Left lung (tissue), 10 donors: Measurements from ENCODE around the gene TTC9C. TPM values are rescaled to one million over a fixed set of nuclear protein-coding genes. Genes with fewer than 3 reads are reported as not detected.

Experiments
- ATAC-seq: fragments of 200-7000 bp; cut with Tn5 transposase; one replicate; pipeline ENCODE4 v1.9.1; 2020; ENCODE audit warnings: moderate library complexity
- DNase-seq, 4 donors: peaks; one replicate each; pipeline ENCODE4 v3.0.0-alpha.2; 2013 to 2020
- H3K27ac ChIP-seq, 2 donors: fragments of 200-600 bp; sonication (generic) in 1 of 2; one replicate each; pipeline versions ENCODE4 v1.5.0 to v1.8.0; 2020 to 2021
- H3K27me3 ChIP-seq, 2 donors: fragments of 200-600 bp; sonication (generic) in 1 of 2; one replicate each; pipeline versions ENCODE4 v1.5.0 to v1.8.0; 2020 to 2021
- H3K36me3 ChIP-seq, 2 donors: fragments of 200-600 bp; sonication (generic) in 1 of 2; one replicate each; pipeline versions ENCODE4 v1.5.0 to v1.8.0; 2020 to 2021
- H3K4me1 ChIP-seq, 2 donors: fragments of 200-600 bp; one replicate each; pipeline ENCODE4 v1.8.0; 2021
- H3K4me3 ChIP-seq, 2 donors: fragments of 200-600 bp; sonication (generic) in 1 of 2; one replicate each; pipeline versions ENCODE4 v1.5.0 to v1.8.0; 2020 to 2021; ENCODE audit warnings: mild to moderate bottlenecking in 1 of 2
- H3K9me3 ChIP-seq, 2 donors: fragments of 200-600 bp; sonication (generic) in 1 of 2; one replicate each; pipeline versions ENCODE4 v1.5.0 to v1.8.0; 2020 to 2021
- CTCF ChIP-seq, 2 donors: fragments of 200-600 bp; sonication (generic) in 1 of 2; IDR thresholded peaks; one replicate each; pipeline versions ENCODE4 v1.5.0 to v1.8.0; 2021; ENCODE audit warnings: antibody characterized with exemption in 2 of 2
- intact Hi-C, 2 donors: fragments of 100-400 bp; cut with DNase I; formaldehyde crosslinking; loops; one replicate each; pipeline versions ENCODE4 v1.11.2 to v1.14.2; 2022
- polyA plus RNA-seq, 6 donors: library from polyadenylated mRNA; unstranded; fragments of 120-200 nt; gene quantifications; one replicate each; pipeline ENCODE4 v1.2.1, GENCODE V29; 2013; ENCODE audit not compliant: insufficient read length in 6 of 6
- total RNA-seq, 2 donors: library from RNA; stranded (reverse); fragmentation: NEBNext Ultra II Directional; extraction: Animal tissue kit (Norgen Biotek cat#: 25700); gene quantifications; one replicate each; pipeline ENCODE4 v1.2.1, GENCODE V29; 2021
- donor health status: DM: no; HTN: yes; CAD: no.
- donor health status: DM: no; HTN: no; CAD: no.

The TTC9C gene
- total and polyA plus RNA-seq, 8 donors = 32.2 to 43.4 (median 38.7) TPM

GRCh38 chr11:62752177-62752785 is 24.0 kb downstream of the TTC9C start:
- peaks cover 0 to 13% of the 10 kb centered on the region in 2 donors for H3K36me3 ChIP-seq
- ATAC-seq (no peak), DNase-seq (no peak)
- no peak overlapping the region for H3K4me3 ChIP-seq
- H3K27ac ChIP-seq = no peak overlapping the region
- peaks cover 9 to 26% of the 10 kb centered on the region in 2 donors for H3K4me1 ChIP-seq
- no peaks in the 10 kb centered on the region for H3K9me3 ChIP-seq
- intact Hi-C loops = no loop called here
- TF ChIP-seq CTCF (IDR thresholded peaks at IDR 0.05) = no peak
- H3K27me3 ChIP-seq = no peaks in the 10 kb centered on the region

GRCh38 chr11:62752994-62753735 is 24.9 kb downstream of the TTC9C start:
- ATAC-seq = no peak
- Histone ChIP-seq H3K4me3 (peak overlapping the region; percentile 40 to 68), H3K9me3 (no peaks in the 10 kb centered on the region), H3K36me3 (peaks cover 0 to 13% of the 10 kb centered on the region in 2 donors), H3K4me1 (peaks cover 9 to 26% of the 10 kb centered on the region in 2 donors), H3K27me3 (no peaks in the 10 kb centered on the region), H3K27ac (peak overlapping the region; percentile 80 to 90)
- no peak for TF ChIP-seq CTCF (IDR thresholded peaks at IDR 0.05)
- intact Hi-C loops = no loop called here
- peak in 1 of 4 donors; percentile 38 for DNase-seq

DNA sequence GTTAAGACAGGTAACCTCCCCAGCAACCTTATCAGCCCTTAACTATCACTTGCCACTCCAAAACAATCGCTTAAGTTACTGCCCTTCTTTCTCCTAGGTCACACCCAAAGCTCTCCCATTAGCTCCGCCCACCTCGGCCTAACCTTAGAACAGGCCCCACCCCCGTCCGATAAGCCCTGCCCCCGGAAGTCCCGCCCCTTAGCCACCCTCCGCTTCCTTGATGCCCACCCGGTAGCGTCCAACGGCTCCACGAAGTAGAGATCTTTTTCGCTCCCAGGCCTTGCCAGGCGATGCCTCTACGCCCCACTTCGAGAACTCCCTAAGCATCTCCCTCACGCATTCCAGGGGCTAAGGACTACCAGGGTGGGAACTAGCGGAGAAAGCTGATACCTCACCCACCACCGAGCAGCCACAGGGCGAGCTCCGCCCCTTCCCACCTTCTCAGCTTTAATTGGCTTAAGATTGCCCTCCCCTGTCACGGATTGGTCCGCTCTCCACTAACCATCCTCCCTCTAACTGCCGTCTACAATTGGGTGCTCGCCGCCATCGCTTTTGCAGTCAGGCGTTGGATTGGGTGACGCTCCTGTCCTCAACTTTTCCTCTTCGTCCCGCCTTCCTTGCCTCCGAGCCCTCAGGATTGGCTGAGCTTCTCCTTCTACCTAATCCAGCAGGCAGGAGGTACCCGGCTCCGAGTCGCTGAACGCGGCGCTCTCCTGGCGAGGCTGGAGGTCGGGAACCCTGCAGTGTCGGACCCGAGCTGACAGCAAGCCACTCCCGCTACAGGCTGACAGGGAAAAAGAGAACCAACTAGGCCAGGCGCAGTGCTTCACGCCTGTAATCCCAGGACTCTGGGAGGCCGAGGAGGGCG is 25.7 kb downstream of the TTC9C start, which contains the start of gene ZBTB3:
Gene ZBTB3, minus strand, starts transcription at position 425 of the 868 bp plus-strand sequence. CDS start 496 bp downstream, outside the sequence.
- Histone ChIP-seq H3K4me3 (peak within 1 kb of the TSS; percentile 40 to 68), H3K27ac (peak within 1 kb of the TSS; percentile 80 to 90), H3K36me3 (peaks cover 0 to 13% of the 10 kb centered on the region in 2 donors), H3K4me1 (peaks cover 9 to 26% of the 10 kb centered on the region in 2 donors), H3K9me3 (no peaks in the 10 kb centered on the region), H3K27me3 (no peaks in the 10 kb centered on the region)
- TF ChIP-seq CTCF (IDR thresholded peaks at IDR 0.05) = no peak
- intact Hi-C loops = no loop called here
- peak; percentile 94 to 98 (median 97) for DNase-seq
- ATAC-seq = peak; percentile 97

DNA sequence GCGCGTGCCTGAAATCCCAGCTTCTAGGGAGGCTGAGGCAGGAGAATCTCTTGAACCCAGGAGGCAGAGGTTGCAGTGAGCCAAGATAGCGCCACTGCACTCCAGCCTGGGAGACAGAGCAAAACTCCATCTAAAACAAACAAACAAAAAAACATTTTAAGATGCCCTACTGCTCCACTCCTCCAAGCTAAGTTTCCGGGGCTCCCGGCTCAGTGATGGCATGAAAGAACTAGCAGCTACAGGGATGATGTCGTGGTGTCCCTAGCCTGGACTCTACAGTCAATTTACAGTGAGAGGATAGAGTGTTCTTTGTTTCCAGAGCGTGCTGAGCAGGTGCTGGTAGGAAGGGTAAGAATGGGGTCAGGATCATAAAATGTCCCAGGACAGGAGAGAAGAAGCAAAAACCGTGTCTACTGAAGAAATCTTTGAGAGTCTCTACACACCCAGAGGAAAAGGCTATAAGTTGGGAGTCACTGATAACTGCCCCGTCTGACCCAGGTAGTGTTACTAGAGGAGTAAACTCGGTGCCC is 26.9 kb downstream of the TTC9C start:
- ATAC-seq (no peak), DNase-seq (no peak)
- Histone ChIP-seq H3K36me3 (peaks cover 0 to 13% of the 10 kb centered on the region in 2 donors), H3K27ac (no peak overlapping the region), H3K27me3 (no peaks in the 10 kb centered on the region), H3K4me1 (peaks cover 9 to 26% of the 10 kb centered on the region in 2 donors), H3K4me3 (no peak overlapping the region), H3K9me3 (no peaks in the 10 kb centered on the region)
- intact Hi-C loops = no loop called here
- TF ChIP-seq CTCF (IDR thresholded peaks at IDR 0.05) = no peak
